Endothelial cell of umbilical vein (primary cell): ENCODE results near the gene CACNA1E. TPM values are rescaled to one million over a fixed set of nuclear protein-coding genes. Genes with fewer than 3 reads are reported as not detected.

Source experiments
- BruUV-seq: library from RNA; stranded (reverse); fragments of 400-500 nt; replicated peaks from 2 replicates; lab custom pipeline; 2021; lab: Mats Ljungman, UMichigan
- CTCF ChIA-PET: fragments of 300-600, 350-600 bp; sonication (Branson Sonifier 250); formaldehyde crosslinking; loops from one replicate; lab custom pipeline; 2021; ENCODE audit warnings: antibody characterized with exemption, inconsistent platforms; lab: Charles Lee
- POLR2A ChIA-PET: fragments of 300-600, 350-600 bp; sonication (Branson Sonifier 250); formaldehyde crosslinking; loops from one replicate; lab custom pipeline; 2021; ENCODE audit warnings: antibody characterized with exemption, inconsistent platforms; lab: Charles Lee
- DNase-seq: peaks from one replicate; pipeline ENCODE4 v3.0.0-alpha.2; 2011; ENCODE audit warnings: low read depth, low spot score
- FAIRE-seq: peaks from 2 replicates; lab custom pipeline; 2011; peaks lifted over from hg19 to GRCh38; lab: Jason Lieb, UNC
- H2AFZ ChIP-seq: 2 replicates; pipeline ENCODE4 v1.6.0; 2012; ENCODE audit warnings: low read depth, low read length, control low read depth, inconsistent platforms
- H3K27ac ChIP-seq: 2 replicates; pipeline ENCODE4 v1.5.1; 2011; ENCODE audit warnings: low read depth, mild to moderate bottlenecking, control low read depth, low read length, moderate library complexity; ENCODE audit not compliant: insufficient read depth
- H3K27me3 ChIP-seq, 2 experiments: 2 replicates each; pipeline versions ENCODE4 v1.6.0 to v1.6.1; 2011; ENCODE audit warnings: low read length in 2 of 2, mixed read lengths in 1 of 2; ENCODE audit not compliant: control insufficient read depth in 2 of 2, insufficient read depth in 2 of 2
- H3K36me3 ChIP-seq, 2 experiments: 2 replicates in 1 of 2; 3 replicates in 1 of 2; pipeline ENCODE4 v1.5.1; 2011; ENCODE audit warnings: low read length in 2 of 2, mild to moderate bottlenecking in 1 of 2, moderate library complexity in 1 of 2; ENCODE audit not compliant: control insufficient read depth in 2 of 2, insufficient read depth in 2 of 2; ENCODE audit errors: extremely low read depth in 1 of 2
- H3K4me1 ChIP-seq: 3 replicates; pipeline ENCODE4 v1.5.1; 2011; ENCODE audit warnings: mild to moderate bottlenecking, low read length; ENCODE audit not compliant: control insufficient read depth, insufficient read depth; ENCODE audit errors: extremely low read depth
- H3K4me2 ChIP-seq: 2 replicates; pipeline ENCODE4 v1.6.1; 2011; ENCODE audit warnings: low read length, control low read depth, mixed read lengths; ENCODE audit not compliant: insufficient read depth
- H3K4me3 ChIP-seq, 3 experiments: fragments of 200-600 bp in 1 of 3; sonication (generic), shearing (Covaris generic) in 1 of 3; replicated peaks in 1 of 3; 2 replicates each; pipeline ENCODE4 v1.5.1; 2011 to 2016; ENCODE audit warnings: control low read depth in 3 of 3, low read length in 3 of 3, mild to moderate bottlenecking in 2 of 3, inconsistent platforms in 1 of 3, low read depth in 1 of 3, moderate library complexity in 1 of 3; ENCODE audit not compliant: insufficient read depth in 1 of 3
- H3K79me2 ChIP-seq: 2 replicates; pipeline ENCODE4 v1.6.0; 2012; ENCODE audit warnings: low read length, inconsistent platforms; ENCODE audit not compliant: control insufficient read depth, insufficient read depth
- H3K9ac ChIP-seq: replicated peaks from 2 replicates; pipeline ENCODE3; 2011; ENCODE audit warnings: low read length, control low read depth; ENCODE audit not compliant: insufficient read depth; ENCODE audit errors: extremely low read depth
- H3K9me1 ChIP-seq: replicated peaks from 3 replicates; pipeline ENCODE4 v1.6.0; 2011; ENCODE audit warnings: mild to moderate bottlenecking, low read length; ENCODE audit not compliant: control insufficient read depth, insufficient read depth; ENCODE audit errors: extremely low read depth
- H3K9me3 ChIP-seq: replicated peaks from 2 replicates; pipeline ENCODE4 v1.5.1; 2012; ENCODE audit warnings: low read length, inconsistent platforms; ENCODE audit not compliant: control insufficient read depth, insufficient read depth
- H4K20me1 ChIP-seq: replicated peaks from 2 replicates; pipeline ENCODE3; 2011; ENCODE audit warnings: mild to moderate bottlenecking, low read length; ENCODE audit not compliant: control insufficient read depth, insufficient read depth; ENCODE audit errors: extremely low read depth
- CTCF ChIP-seq, 2 donors: IDR thresholded peaks; 1 replicate in 1 of 2; 2 replicates in 1 of 2; pipeline ENCODE4 v1.5.1; 2011; ENCODE audit warnings: low read length in 2 of 2, mild to moderate bottlenecking in 2 of 2, moderate library complexity in 2 of 2, control low read depth in 1 of 2, inconsistent platforms in 1 of 2, low read depth in 1 of 2; ENCODE audit not compliant: insufficient read depth in 1 of 2; ENCODE audit errors: extremely low read depth in 1 of 2
- EZH2 ChIP-seq: IDR thresholded peaks from 2 replicates; pipeline ENCODE4 v1.6.1; 2012; ENCODE audit warnings: borderline replicate concordance, low read depth, mild to moderate bottlenecking, moderate library complexity, low read length, inconsistent platforms; ENCODE audit not compliant: severe bottlenecking
- FOS ChIP-seq: IDR thresholded peaks from 2 replicates; pipeline ENCODE4 v1.6.1; 2011; ENCODE audit warnings: mild to moderate bottlenecking, low read length, moderate library complexity, borderline replicate concordance; ENCODE audit not compliant: insufficient read depth
- GATA2 ChIP-seq: IDR thresholded peaks from 2 replicates; pipeline ENCODE4 v1.7.0; 2011; ENCODE audit warnings: low read depth, mild to moderate bottlenecking, moderate library complexity, mixed read lengths, low read length; ENCODE audit not compliant: insufficient read length, insufficient read depth
- JUN ChIP-seq: IDR thresholded peaks from 2 replicates; pipeline ENCODE4 v1.6.1; 2011; ENCODE audit warnings: borderline replicate concordance, low read depth; ENCODE audit not compliant: insufficient read length, insufficient read depth
- MYC ChIP-seq: IDR thresholded peaks from one replicate; pipeline ENCODE4 v1.6.1; 2011; ENCODE audit warnings: mild to moderate bottlenecking, low read depth, low read length
- POLR2A ChIP-seq: IDR thresholded peaks from 2 replicates; pipeline ENCODE4 v1.6.1; 2012; ENCODE audit warnings: low read depth, mild to moderate bottlenecking, control low read depth, low read length
- dilution Hi-C: fragments of 300-500 bp; cut with MboI; formaldehyde crosslinking; loops from one replicate; pipeline ENCODE4 v1.15.0; 2019; ENCODE audit warnings: low sequenced_read_pairs; ENCODE audit not compliant: extremely low pct_ligation_motif_present
- intact Hi-C: fragments of 100-400 bp; cut with micrococcal nuclease; formaldehyde crosslinking; loops from one replicate; pipeline ENCODE4 v1.10.0; 2022
- polyA plus RNA-seq, 4 experiments: library from polyadenylated mRNA; depleted of rRNA in 3 of 4; stranded (reverse) in 3 of 4; unstranded in 1 of 4; fragments of >200 nt; gene quantifications; 2 replicates each; pipeline versions ENCODE4 v1.2.1 to v1.2.3, GENCODE V29; 2011 to 2012; ENCODE audit warnings: missing spikeins in 1 of 4
- total RNA-seq: library from RNA; stranded (reverse); gene quantifications from 2 replicates; pipeline ENCODE4 v1.2.3, GENCODE V29; 2021

The CACNA1E gene
- total and polyA plus RNA-seq, 2 donors (not counting 3 experiments of a cell fraction or from before 2014, with no cell fraction given), result not detected

DNA sequence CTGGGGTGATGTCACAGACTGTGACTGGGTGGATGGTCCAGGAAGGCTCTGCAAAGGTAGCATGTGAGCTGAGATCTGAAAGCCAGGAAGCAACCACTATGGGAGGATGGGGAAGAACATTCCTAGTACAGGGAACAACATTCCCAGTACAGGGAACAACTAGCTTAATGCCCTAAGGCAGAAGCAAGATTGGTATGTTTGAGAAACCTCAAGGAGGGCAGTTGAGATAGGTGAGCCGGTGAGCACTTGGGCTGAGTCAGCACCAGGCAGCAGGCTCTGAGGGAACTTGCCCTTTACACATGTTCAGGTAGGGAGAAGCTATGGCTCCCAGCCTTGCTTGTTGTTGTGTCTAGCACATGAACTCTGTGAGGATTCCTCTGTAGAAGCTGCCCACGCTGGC lies 24.2 kb upstream of the CACNA1E start:
- H3K4me1 ChIP-seq, result no peaks in the 10 kb centered on the region
- H2AFZ ChIP-seq, result no peak overlapping the region
- no peaks in the 10 kb centered on the region for H3K9me3 ChIP-seq
- FAIRE-seq, result no peak
- intact Hi-C loops, result no loop called here
- no peak overlapping the region for H3K4me3 ChIP-seq
- no peak overlapping the region for H3K4me2 ChIP-seq
- no peaks in the 10 kb centered on the region for H3K79me2 ChIP-seq
- dilution Hi-C loops, result no loop called here
- H3K27me3 ChIP-seq, result no peaks in the 10 kb centered on the region
- no TSS peak for BruUV-seq
- DNase-seq, result no peak
- ChIA-PET CTCF (no interaction called here), POLR2A (no interaction called here)
- H4K20me1 ChIP-seq, result no peaks in the 10 kb centered on the region
- H3K9ac ChIP-seq, result no peak overlapping the region
- H3K9me1 ChIP-seq, result no peaks in the 10 kb centered on the region
- H3K36me3 ChIP-seq, result no peaks in the 10 kb centered on the region
- no peak overlapping the region for H3K27ac ChIP-seq
- no peak for TF ChIP-seq EZH2
- TF ChIP-seq GATA2, result no peak
- TF ChIP-seq MYC, result no peak
- no peak for TF ChIP-seq CTCF (IDR thresholded peaks at IDR 0.05; ENCODE audit: extremely low read depth in 1 of 2, insufficient read depth in 1 of 2, low read depth in 1 of 2, low read length in 2 of 2)
- no peak for TF ChIP-seq JUN
- TF ChIP-seq FOS, result no peak
- TF ChIP-seq POLR2A, result no peak
